Sigmoid colon (tissue), 7 donors: Measurements from ENCODE around the gene PSD. TPM values are rescaled to one million over a fixed set of nuclear protein-coding genes. Genes with fewer than 3 reads are reported as not detected.

Experiments
- DNase-seq: peaks from one replicate; pipeline ENCODE4 v3.0.0-alpha.2; 2019
- H3K27ac ChIP-seq, 4 donors: fragments of 200-600 bp; sonication (generic); one replicate each; pipeline ENCODE4 v1.5.1; 2016 to 2019; ENCODE audit warnings: mild to moderate bottlenecking in 1 of 4
- H3K27me3 ChIP-seq, 3 donors: fragments of 200-600 bp; sonication (generic); one replicate each; pipeline ENCODE4 v1.5.1; 2019; ENCODE audit warnings: mild to moderate bottlenecking in 1 of 3
- H3K36me3 ChIP-seq, 4 donors: fragments of 200-600 bp; sonication (generic); one replicate each; pipeline ENCODE4 v1.5.1; 2016 to 2019
- H3K4me1 ChIP-seq, 4 donors: fragments of 200-600 bp; sonication (generic); one replicate each; pipeline ENCODE4 v1.5.1; 2017 to 2019
- H3K4me3 ChIP-seq, 4 donors: fragments of 200-600 bp; sonication (generic); one replicate each; pipeline ENCODE4 v1.5.1; 2017 to 2019; ENCODE audit warnings: mild to moderate bottlenecking in 2 of 4, moderate library complexity in 1 of 4
- H3K9me3 ChIP-seq, 4 donors: fragments of 200-600 bp in 3 of 4; sonication (generic) in 3 of 4; one replicate each; pipeline versions ENCODE4 v1.5.1 to v1.6.1; 2013 to 2019
- CTCF ChIP-seq, 4 experiments: fragments of 450-650 bp in 3 of 4; fragments of 200-600 bp in 1 of 4; IDR thresholded peaks; one replicate each; pipeline ENCODE4 v1.5.1; 2016 to 2019; ENCODE audit warnings: antibody characterized with exemption in 4 of 4, mild to moderate bottlenecking in 3 of 4, moderate library complexity in 2 of 4
- EP300 ChIP-seq, 4 donors: sonication (generic); formaldehyde crosslinking; IDR thresholded peaks; one replicate each; pipeline ENCODE4 v1.6.1; 2017; ENCODE audit warnings: antibody characterized with exemption in 4 of 4
- POLR2A ChIP-seq, 2 donors: fragments of 450-650 bp; IDR thresholded peaks; one replicate each; pipeline ENCODE4 v1.6.1; 2016; ENCODE audit warnings: antibody characterized with exemption in 2 of 2, mild to moderate bottlenecking in 2 of 2, moderate library complexity in 2 of 2
- POLR2AphosphoS5 ChIP-seq, 4 donors: sonication (generic); formaldehyde crosslinking; IDR thresholded peaks; one replicate each; pipeline ENCODE4 v1.6.1; 2017; ENCODE audit warnings: antibody characterized with exemption in 4 of 4
- whole genome bisulfite sequencing, 2 donors: extraction: QIAGEN DNeasy Blood & Tissue Kit; methylation state at CpG; one replicate each; pipeline ENCODE4 v1.1.7; 2013; 5-methylcytosine and 5-hydroxymethylcytosine counted together
- intact Hi-C: fragments of 100-400 bp; cut with DNase I; formaldehyde crosslinking; loops from one replicate; pipeline ENCODE4 v1.15.1; 2023
- polyA plus RNA-seq, 3 donors: library from polyadenylated mRNA; stranded (reverse); fragments of 200-250 nt; gene quantifications; one replicate each; pipeline ENCODE4 v1.2.3, GENCODE V29; 2013
- total RNA-seq, 4 donors: library from RNA; depleted of rRNA; stranded (reverse); fragments of >200 nt; gene quantifications; one replicate each; pipeline ENCODE4 v1.1.0, GENCODE V29; 2016
- donor health status: healthy with polysubstance abuse.
- donor health status: Bipolar disorder and iron deficiency.
- donor health status: healthy.

The PSD gene
- total and polyA plus RNA-seq, 7 donors: 0.69 to 449 (median 343) TPM

DNA sequence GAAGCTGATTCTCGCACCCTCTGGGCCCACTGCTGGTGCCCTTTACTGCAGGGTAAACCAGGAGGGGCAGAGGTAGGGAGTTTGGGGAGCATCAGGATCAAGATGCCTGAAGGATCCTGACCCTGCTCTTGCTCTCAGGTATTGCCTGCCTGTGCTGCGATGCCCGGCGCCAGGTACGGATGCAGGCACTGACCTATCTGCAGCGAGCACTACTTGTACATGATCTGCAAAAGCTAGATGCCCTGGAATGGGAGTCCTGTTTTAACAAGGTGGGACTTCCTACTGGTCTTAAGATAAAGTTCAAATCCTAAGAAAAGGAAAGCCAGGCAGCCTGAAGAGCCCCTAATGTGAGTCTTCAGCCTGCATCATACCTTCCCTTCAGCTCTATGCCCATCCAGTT, 39.2 kb downstream of the PSD start:
- Histone ChIP-seq H3K9me3 (no peaks in the 10 kb centered on the region), H3K36me3 (peaks cover 12 to 91% (median 60%) of the 10 kb centered on the region in 4 donors), H3K27me3 (no peaks in the 10 kb centered on the region), H3K4me3 (no peak overlapping the region), H3K4me1 (no peaks in the 10 kb centered on the region), H3K27ac (no peak overlapping the region)
- DNase-seq: no peak
- WGBS, 2 donors: 96 to 97% methylated on average over 6 of the region's 6 CpGs
- intact Hi-C loops: no loop called here
- TF ChIP-seq POLR2A (IDR thresholded peaks at IDR 0.05) (no peak), EP300 (IDR thresholded peaks at IDR 0.05) (no peak), CTCF (IDR thresholded peaks at IDR 0.05) (no peak), POLR2AphosphoS5 (IDR thresholded peaks at IDR 0.05) (no peak)

DNA sequence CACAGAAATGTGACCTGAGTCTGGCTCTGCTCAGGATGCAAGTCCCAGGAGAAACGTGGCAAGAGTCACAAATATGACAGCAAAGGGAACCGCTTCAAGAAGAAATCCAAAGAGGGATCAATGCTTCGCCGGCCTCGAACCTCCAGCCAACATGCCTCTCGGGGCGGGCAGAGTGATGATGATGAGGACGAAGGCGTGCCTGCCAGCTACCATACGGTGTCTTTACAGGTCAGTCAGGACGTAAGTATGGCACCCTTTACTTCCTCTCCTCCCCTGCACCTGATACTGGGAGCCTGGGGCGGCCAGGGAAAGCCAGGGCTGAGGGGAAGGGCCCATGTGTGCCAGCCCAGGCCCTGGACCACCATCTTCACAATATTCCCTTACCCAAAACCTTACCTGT, 41.7 kb downstream of the PSD start:
- DNase-seq: no peak
- peaks cover 12 to 100% (median 65%) of the 10 kb centered on the region in 4 donors for H3K36me3 ChIP-seq
- no peaks in the 10 kb centered on the region for H3K4me1 ChIP-seq
- H3K27ac ChIP-seq: no peak overlapping the region
- H3K9me3 ChIP-seq: no peaks in the 10 kb centered on the region
- WGBS, 2 donors: 95% methylated on average over 12 of the region's 12 CpGs
- TF ChIP-seq POLR2AphosphoS5 (IDR thresholded peaks at IDR 0.05): no peak
- no peak for TF ChIP-seq CTCF (IDR thresholded peaks at IDR 0.05)
- TF ChIP-seq EP300 (IDR thresholded peaks at IDR 0.05): no peak
- no peak for TF ChIP-seq POLR2A (IDR thresholded peaks at IDR 0.05)
- intact Hi-C loops: no loop called here
- no peak overlapping the region for H3K4me3 ChIP-seq
- no peaks in the 10 kb centered on the region for H3K27me3 ChIP-seq

GRCh38 chr10:102375867-102376266, 42.7 kb downstream of the PSD start:
- H3K27me3 ChIP-seq: no peaks in the 10 kb centered on the region
- no peak overlapping the region for H3K27ac ChIP-seq
- 94 to 95% methylated on average over 2 of the region's 2 CpGs for WGBS, 2 donors
- no peak overlapping the region for H3K4me3 ChIP-seq
- TF ChIP-seq POLR2A (IDR thresholded peaks at IDR 0.05) (no peak), POLR2AphosphoS5 (IDR thresholded peaks at IDR 0.05) (no peak), CTCF (IDR thresholded peaks at IDR 0.05) (no peak), EP300 (IDR thresholded peaks at IDR 0.05) (no peak)
- peaks cover 20 to 100% (median 68%) of the 10 kb centered on the region in 4 donors for H3K36me3 ChIP-seq
- intact Hi-C loops: no loop called here
- H3K9me3 ChIP-seq: no peaks in the 10 kb centered on the region
- no peak for DNase-seq
- H3K4me1 ChIP-seq: no peaks in the 10 kb centered on the region

DNA sequence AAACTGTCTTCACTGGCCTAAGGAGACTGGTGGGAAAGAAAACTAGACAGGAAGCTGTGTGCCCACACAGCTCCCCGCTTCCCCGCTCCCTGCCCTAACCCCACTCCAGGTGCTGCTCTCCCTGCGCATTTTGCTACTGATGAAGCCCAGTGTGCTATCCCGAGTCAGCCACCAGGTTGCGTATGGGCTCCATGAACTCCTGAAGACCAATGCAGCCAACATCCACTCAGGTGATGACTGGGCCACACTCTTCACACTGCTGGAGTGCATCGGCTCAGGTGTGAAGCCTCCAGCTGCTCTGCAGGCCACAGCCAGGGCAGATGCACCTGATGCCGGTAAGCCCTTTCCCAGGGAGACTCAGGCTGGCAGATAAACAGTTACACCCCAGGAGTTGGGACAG, 43.3 kb downstream of the PSD start:
- Histone ChIP-seq H3K27me3 (no peaks in the 10 kb centered on the region), H3K4me3 (no peak overlapping the region), H3K36me3 (peaks cover 22 to 100% (median 68%) of the 10 kb centered on the region in 4 donors), H3K27ac (no peak overlapping the region), H3K9me3 (no peaks in the 10 kb centered on the region), H3K4me1 (no peaks in the 10 kb centered on the region)
- intact Hi-C loops: no loop called here
- DNase-seq: no peak
- WGBS, 2 donors: 94 to 95% methylated on average over 7 of the region's 7 CpGs
- no peak for TF ChIP-seq POLR2A (IDR thresholded peaks at IDR 0.05)
- TF ChIP-seq CTCF (IDR thresholded peaks at IDR 0.05): no peak
- TF ChIP-seq POLR2AphosphoS5 (IDR thresholded peaks at IDR 0.05): no peak
- TF ChIP-seq EP300 (IDR thresholded peaks at IDR 0.05): no peak

DNA sequence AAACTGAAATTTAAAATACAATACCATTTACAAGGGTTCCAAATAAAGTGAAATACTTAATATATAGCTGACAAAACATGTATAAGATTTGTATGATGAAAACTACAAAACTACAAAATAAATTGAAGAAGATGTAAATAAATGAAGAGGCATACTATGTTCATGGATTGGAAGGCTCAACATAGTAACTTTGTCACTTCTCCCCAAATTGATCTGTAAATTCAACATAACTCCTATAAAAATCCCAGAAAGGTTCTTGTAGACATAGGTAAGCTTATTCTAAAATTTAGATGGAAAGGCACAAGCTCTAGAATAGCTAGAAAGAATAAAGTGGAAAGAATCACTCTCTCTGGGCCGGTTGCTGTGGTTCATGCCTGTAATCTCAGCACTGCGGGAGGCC, 47.3 kb downstream of the PSD start:
- TF ChIP-seq POLR2AphosphoS5 (IDR thresholded peaks at IDR 0.05) (no peak), POLR2A (IDR thresholded peaks at IDR 0.05) (no peak), CTCF (IDR thresholded peaks at IDR 0.05) (no peak), EP300 (IDR thresholded peaks at IDR 0.05) (no peak)
- intact Hi-C loops: no loop called here
- no peak for DNase-seq
- Histone ChIP-seq H3K36me3 (peaks cover 48 to 100% (median 73%) of the 10 kb centered on the region in 4 donors), H3K27me3 (no peaks in the 10 kb centered on the region), H3K4me1 (no peaks in the 10 kb centered on the region), H3K4me3 (no peak overlapping the region), H3K9me3 (no peaks in the 10 kb centered on the region), H3K27ac (no peak overlapping the region)
- 96 to 99% methylated on average over 2 of the region's 2 CpGs for WGBS, 2 donors
